Ectodermal cell (in vitro differentiated cells): Measurements from ENCODE around the gene PCDHGA10.
"Not testable (repeated sequence)": the region's sequence is repeated elsewhere in the genome, so short reads cannot be mapped to it uniquely, and the experiment has no call there.

Source experiments
- H3K27ac ChIP-seq: 2 replicates; pipeline ENCODE4 v1.7.0; 2013; ENCODE audit warnings: mild to moderate bottlenecking, low read depth, low read length; ENCODE audit not compliant: insufficient read depth, poor library complexity, severe bottlenecking
- H3K27me3 ChIP-seq: 2 replicates; pipeline ENCODE4 v1.7.0; 2013; ENCODE audit warnings: mild to moderate bottlenecking, low read length; ENCODE audit not compliant: insufficient read depth, control insufficient read depth, poor library complexity, severe bottlenecking
- H3K36me3 ChIP-seq: one replicate; pipeline ENCODE4 v1.7.0; 2013; ENCODE audit warnings: low read length; ENCODE audit not compliant: control insufficient read depth, insufficient read depth
- H3K4me1 ChIP-seq: one replicate; pipeline ENCODE4 v1.7.0; 2013; ENCODE audit warnings: low read length; ENCODE audit not compliant: control insufficient read depth, insufficient read depth
- H3K4me3 ChIP-seq: 2 replicates; pipeline ENCODE4 v1.7.0; 2013; ENCODE audit warnings: low read depth, low read length, control low read depth; ENCODE audit not compliant: insufficient read depth
- H3K9me3 ChIP-seq: 2 replicates; pipeline ENCODE4 v1.7.0; 2013; ENCODE audit warnings: mild to moderate bottlenecking, low read length, moderate library complexity; ENCODE audit not compliant: control insufficient read depth
- WGBS, 2 experiments: methylation state at CpG; one replicate each; pipeline ENCODE4 v1.1.7; 2013; ENCODE audit warnings: missing lambda C conversion rate in 2 of 2; 5-methylcytosine and 5-hydroxymethylcytosine counted together

The PCDHGA10 gene

DNA sequence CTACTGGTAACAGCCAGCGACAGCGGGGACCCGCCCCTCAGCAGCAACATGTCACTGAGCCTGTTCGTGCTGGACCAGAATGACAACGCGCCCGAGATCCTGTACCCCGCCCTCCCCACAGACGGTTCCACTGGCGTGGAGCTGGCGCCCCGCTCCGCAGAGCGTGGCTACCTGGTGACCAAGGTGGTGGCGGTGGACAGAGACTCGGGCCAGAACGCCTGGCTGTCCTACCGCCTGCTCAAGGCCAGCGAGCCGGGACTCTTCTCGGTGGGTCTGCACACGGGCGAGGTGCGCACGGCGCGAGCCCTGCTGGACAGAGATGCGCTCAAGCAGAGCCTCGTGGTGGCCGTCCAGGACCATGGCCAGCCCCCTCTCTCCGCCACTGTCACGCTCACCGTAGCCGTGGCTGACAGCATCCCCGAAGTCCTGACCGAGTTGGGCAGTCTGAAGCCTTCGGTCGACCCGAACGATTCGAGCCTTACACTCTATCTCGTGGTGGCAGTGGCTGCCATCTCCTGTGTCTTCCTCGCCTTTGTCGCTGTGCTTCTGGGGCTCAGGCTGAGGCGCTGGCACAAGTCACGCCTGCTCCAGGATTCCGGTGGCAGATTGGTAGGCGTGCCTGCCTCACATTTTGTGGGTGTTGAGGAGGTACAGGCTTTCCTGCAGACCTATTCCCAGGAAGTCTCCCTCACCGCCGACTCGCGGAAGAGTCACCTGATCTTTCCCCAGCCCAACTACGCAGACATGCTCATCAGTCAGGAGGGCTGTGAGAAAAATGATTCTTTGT is 18.2 kb upstream of the PCDHGA10 start:
- H3K4me3 ChIP-seq, H3K27me3 ChIP-seq, H3K27ac ChIP-seq, H3K9me3 ChIP-seq, H3K4me1 ChIP-seq: not testable (repeated sequence)
- peaks cover 12% of the 10 kb centered on the region for H3K36me3 ChIP-seq
- 96 to 97% methylated on average over 40 to 41 of the region's 53 CpGs for WGBS, 2 experiments

DNA sequence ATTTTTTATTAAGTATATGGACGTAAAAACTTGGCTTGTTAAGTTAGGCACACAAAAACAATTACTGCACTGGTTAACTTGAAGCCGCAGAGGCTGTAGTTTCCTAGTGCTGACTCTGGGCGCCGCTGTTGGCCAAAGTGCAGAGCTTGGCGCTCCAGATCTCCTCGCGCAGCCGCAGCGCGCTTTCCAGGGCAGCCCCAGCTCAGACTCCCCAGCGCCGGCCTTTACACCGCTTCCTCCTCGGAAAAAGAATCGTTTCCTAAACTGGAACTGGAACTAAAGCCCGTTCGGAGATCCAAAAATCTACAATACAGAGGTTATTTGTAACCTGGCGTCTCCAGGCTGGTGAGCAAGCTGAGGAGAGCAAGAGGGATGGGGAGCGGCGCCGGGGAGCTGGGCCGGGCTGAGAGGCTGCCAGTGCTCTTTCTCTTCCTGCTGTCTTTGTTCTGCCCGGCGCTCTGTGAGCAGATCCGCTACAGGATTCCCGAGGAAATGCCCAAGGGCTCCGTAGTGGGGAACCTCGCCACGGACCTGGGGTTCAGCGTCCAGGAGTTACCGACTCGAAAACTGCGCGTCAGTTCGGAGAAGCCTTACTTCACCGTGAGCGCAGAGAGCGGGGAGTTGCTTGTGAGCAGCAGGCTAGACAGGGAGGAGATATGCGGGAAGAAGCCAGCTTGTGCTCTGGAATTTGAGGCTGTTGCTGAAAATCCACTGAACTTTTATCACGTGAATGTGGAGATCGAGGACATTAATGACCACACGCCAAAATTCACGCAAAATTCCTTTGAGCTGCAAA is 14.8 kb upstream of the PCDHGA10 start, which contains the start of gene PCDHGB5:
Gene PCDHGB5, plus strand, starts transcription at position 192 of the 796 bp plus-strand sequence. Its CDS starts 181 bp downstream, at position 373.
- H3K36me3 ChIP-seq, H3K9me3 ChIP-seq, H3K27me3 ChIP-seq, H3K4me1 ChIP-seq, H3K27ac ChIP-seq, H3K4me3 ChIP-seq: not testable (repeated sequence)
- 86 to 92% methylated on average over 19 to 20 of the region's 43 CpGs for WGBS, 2 experiments

DNA sequence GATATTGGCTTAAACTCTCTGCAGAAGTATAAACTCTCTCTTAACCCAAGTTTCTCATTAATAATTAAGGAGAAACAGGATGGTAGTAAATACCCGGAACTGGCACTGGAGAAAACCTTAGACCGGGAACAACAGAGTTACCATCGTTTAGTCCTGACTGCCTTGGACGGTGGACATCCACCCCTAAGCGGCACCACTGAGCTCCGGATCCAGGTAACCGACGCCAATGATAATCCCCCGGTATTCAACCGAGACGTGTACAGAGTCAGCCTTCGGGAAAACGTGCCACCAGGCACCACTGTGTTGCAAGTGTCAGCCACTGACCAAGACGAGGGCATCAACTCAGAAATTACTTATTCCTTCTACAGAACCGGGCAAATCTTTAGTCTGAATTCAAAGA is 14.2 kb upstream of the PCDHGA10 start:
- no peaks in the 10 kb centered on the region for H3K27me3 ChIP-seq
- peaks cover 3% of the 10 kb centered on the region for H3K9me3 ChIP-seq
- WGBS, 2 experiments = 93 to 96% methylated on average over 15 of the region's 15 CpGs
- no peaks in the 10 kb centered on the region for H3K4me1 ChIP-seq
- no peak overlapping the region for H3K4me3 ChIP-seq
- H3K27ac ChIP-seq = no peak overlapping the region
- no peaks in the 10 kb centered on the region for H3K36me3 ChIP-seq

DNA sequence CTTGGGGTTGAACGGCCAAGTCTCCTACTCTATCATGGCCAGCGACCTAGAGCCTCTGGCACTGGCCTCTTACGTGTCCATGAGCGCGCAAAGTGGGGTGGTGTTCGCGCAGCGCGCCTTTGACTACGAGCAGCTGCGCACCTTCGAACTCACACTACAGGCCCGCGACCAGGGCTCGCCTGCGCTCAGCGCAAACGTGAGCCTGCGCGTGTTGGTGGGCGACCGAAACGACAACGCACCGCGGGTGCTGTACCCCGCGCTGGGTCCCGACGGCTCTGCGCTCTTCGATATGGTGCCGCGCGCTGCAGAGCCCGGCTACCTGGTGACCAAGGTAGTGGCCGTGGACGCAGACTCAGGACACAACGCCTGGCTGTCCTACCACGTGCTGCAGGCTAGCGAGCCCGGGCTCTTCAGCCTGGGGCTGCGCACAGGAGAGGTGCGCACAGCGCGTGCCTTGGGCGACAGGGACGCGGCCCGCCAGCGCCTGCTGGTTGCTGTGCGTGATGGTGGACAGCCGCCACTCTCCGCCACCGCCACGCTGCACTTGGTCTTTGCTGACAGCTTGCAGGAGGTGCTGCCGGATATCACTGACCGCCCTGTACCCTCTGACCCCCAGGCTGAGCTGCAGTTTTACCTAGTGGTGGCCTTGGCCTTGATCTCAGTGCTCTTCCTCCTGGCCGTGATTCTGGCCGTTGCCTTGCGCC is 13.1 kb upstream of the PCDHGA10 start:
- Histone ChIP-seq H3K9me3 (peaks cover 3% of the 10 kb centered on the region), H3K4me1 (no peaks in the 10 kb centered on the region), H3K27me3 (no peaks in the 10 kb centered on the region), H3K27ac (no peak overlapping the region), H3K36me3 (no peaks in the 10 kb centered on the region), H3K4me3 (no peak overlapping the region)
- 97% methylated on average over 61 of the region's 61 CpGs for WGBS, 2 experiments

DNA sequence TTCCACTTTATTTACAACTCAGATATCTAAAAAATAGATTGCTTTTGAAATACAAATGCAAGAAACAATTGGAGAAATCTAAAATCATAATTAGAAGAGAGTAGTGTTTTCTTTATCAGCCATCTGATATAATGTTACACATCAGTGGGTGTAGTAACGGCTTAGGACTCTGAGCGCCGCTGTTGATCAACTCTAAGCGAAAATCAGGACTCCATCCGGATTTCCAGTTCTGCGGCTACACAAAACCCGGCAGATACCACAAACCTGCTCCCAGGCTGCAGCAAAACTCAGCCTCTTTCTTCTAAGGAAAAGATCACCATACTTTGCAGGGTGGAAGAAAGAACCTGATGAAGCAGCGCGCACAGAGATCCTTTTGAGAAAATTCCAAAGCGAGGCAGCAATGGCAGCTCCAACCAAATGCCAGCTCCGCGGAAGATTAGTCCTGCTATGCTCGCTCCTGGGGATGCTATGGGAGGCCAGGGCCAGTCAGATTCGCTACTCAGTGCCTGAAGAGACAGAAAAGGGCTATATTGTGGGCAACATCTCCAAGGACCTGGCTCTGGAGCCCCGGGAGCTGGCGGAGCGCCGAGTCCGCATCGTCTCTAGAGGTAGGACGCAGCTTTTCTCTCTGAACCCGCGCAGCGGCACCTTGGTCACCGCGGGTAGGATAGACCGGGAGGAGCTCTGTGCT is 10.1 kb upstream of the PCDHGA10 start, which contains the start of gene PCDHGA9:
Gene PCDHGA9, plus strand, starts transcription at position 226 of the 691 bp plus-strand sequence. Its CDS starts 175 bp downstream, at position 401.
- no peaks in the 10 kb centered on the region for H3K36me3 ChIP-seq
- no peaks in the 10 kb centered on the region for H3K27me3 ChIP-seq
- H3K9me3 ChIP-seq = peaks cover 3% of the 10 kb centered on the region
- 95% methylated on average over 27 of the region's 27 CpGs for WGBS, 2 experiments
- no peak within 1 kb of the TSS for H3K4me3 ChIP-seq
- H3K27ac ChIP-seq = no peak within 1 kb of the TSS
- no peaks in the 10 kb centered on the region for H3K4me1 ChIP-seq

DNA sequence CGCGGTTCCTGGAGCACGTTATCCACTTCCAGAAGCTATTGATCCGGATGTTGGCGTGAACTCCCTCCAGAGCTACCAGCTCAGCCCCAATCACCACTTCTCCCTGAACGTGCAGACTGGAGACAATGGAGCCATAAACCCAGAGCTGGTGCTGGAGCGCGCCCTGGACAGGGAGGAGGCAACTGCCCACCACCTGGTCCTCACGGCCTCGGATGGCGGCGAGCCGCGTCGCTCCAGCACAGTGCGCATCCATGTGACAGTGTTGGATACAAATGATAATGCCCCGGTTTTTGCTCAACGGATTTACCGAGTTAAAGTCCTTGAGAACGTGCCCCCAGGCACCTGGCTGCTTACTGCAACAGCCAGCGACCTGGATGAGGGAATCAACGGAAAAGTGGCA is 9.4 kb upstream of the PCDHGA10 start:
- H3K36me3 ChIP-seq = no peaks in the 10 kb centered on the region
- no peak overlapping the region for H3K27ac ChIP-seq
- H3K4me3 ChIP-seq = no peak overlapping the region
- no peaks in the 10 kb centered on the region for H3K4me1 ChIP-seq
- no peaks in the 10 kb centered on the region for H3K27me3 ChIP-seq
- WGBS, 2 experiments = 95 to 96% methylated on average over 22 of the region's 22 CpGs
- H3K9me3 ChIP-seq = peaks cover 3% of the 10 kb centered on the region

DNA sequence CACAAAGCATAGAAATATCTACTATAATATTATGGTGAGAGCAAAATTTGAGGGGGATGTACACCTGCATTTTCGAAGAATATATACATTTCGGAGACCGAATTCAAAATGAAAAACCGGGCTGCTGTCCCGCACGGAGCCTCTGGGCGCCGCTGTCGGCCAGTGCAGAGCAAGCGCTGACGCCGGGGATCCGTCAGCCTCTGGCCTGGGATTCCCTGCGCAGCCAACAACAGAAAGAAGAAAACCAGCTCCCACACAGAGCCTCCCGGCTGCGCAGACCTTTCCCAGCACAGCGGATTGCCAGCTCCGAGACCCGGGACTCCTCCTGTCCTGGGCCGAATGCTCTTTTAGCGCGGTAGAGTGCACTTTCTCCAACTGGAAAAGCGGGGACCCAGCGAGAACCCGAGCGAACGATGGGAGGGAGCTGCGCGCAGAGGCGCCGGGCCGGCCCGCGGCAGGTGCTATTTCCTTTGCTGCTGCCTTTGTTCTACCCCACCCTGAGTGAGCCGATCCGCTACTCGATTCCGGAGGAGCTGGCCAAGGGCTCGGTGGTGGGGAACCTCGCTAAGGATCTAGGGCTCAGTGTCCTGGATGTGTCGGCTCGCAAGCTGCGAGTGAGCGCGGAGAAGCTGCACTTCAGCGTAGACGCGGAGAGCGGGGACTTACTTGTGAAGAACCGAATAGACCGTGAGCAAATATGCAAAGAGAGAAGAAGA is 4.8 kb upstream of the PCDHGA10 start, which contains the start of gene PCDHGB6:
Gene PCDHGB6, plus strand, starts transcription at position 232 of the 716 bp plus-strand sequence. Its CDS starts 182 bp downstream, at position 414.
- Histone ChIP-seq H3K4me3 (peak within 1 kb of the TSS; percentile 41), H3K27ac (peak within 1 kb of the TSS; percentile 79), H3K36me3 (peaks cover 13% of the 10 kb centered on the region)
- not testable (repeated sequence) for H3K9me3 ChIP-seq, H3K4me1 ChIP-seq, H3K27me3 ChIP-seq
- WGBS, 2 experiments = 25 to 27% methylated on average over 50 to 51 of the region's 51 CpGs

DNA sequence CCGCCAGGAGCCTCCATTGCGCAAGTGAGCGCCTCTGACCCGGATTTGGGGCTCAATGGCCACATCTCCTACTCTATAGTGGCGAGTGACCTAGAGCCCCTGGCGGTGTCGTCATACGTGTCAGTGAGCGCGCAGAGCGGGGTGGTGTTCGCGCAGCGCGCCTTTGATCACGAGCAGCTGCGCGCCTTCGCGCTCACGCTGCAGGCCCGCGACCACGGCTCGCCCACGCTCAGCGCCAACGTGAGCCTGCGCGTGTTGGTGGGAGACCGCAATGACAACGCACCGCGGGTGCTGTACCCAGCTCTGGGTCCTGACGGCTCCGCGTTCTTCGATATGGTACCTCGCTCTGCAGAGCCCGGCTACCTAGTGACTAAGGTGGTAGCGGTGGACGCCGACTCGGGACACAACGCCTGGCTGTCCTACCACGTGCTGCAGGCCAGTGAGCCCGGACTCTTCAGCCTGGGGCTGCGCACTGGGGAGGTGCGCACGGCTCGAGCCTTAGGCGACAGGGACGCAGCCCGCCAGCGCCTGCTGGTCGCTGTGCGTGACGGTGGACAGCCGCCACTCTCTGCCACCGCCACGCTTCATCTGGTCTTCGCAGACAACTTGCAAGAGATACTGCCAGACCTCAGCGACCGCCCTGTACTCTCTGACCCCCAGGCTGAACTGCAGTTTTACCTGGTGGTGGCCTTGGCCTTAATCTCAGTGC is 3.0 kb upstream of the PCDHGA10 start:
- 97% methylated on average over 64 of the region's 64 CpGs for WGBS, 2 experiments
- H3K9me3 ChIP-seq = peaks cover 6% of the 10 kb centered on the region
- no peaks in the 10 kb centered on the region for H3K4me1 ChIP-seq
- peak overlapping the region; percentile 5 for H3K4me3 ChIP-seq
- peaks cover 29% of the 10 kb centered on the region for H3K36me3 ChIP-seq
- no peaks in the 10 kb centered on the region for H3K27me3 ChIP-seq
- no peak overlapping the region for H3K27ac ChIP-seq

DNA sequence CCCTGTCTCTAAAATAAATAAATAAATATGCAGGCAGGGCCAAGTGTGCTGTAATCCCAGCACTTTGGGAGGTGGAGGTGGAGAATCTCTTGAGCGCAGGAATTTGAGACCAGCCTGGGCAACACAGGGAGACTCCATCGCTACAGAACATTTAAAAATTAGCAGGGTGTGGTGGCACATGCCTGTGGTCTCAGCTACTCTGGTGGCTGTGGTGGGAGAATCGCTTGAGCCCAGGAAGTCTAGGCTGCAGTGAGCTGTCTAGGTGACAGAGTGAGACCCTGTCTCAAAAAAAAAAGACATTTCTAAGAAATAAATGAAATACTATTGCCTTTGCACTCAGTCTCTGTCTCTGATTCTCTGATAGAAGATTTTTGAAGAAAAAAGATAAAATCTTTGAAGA is 1.2 kb upstream of the PCDHGA10 start:
- no peak overlapping the region for H3K4me3 ChIP-seq
- H3K27me3 ChIP-seq = no peaks in the 10 kb centered on the region
- no peak overlapping the region for H3K27ac ChIP-seq
- peaks cover 43% of the 10 kb centered on the region for H3K36me3 ChIP-seq
- WGBS, 2 experiments = 92 to 97% methylated on average over 3 of the region's 3 CpGs
- peaks cover 8% of the 10 kb centered on the region for H3K9me3 ChIP-seq
- H3K4me1 ChIP-seq = no peaks in the 10 kb centered on the region
